Upper lobe of right lung (tissue), 1 donor: ENCODE data around the gene TRMU. TPM values are rescaled to one million over a fixed set of nuclear protein-coding genes. Genes with fewer than 3 reads are reported as not detected.
"Not testable (repeated sequence)": the region's sequence is repeated elsewhere in the genome, so short reads cannot be mapped to it uniquely, and the experiment has no call there.

Experiments used
- ATAC-seq: fragments of 200-7000 bp; cut with Tn5 transposase; one replicate; pipeline ENCODE4 v1.9.1; 2020; ENCODE audit warnings: mild to moderate bottlenecking, moderate library complexity
- DNase-seq: peaks from one replicate; pipeline ENCODE4 v3.0.0-alpha.2; 2020
- H3K27ac ChIP-seq: fragments of 200-600 bp; one replicate; pipeline ENCODE4 v1.8.0; 2022
- H3K27me3 ChIP-seq: fragments of 200-600 bp; one replicate; pipeline ENCODE4 v1.8.0; 2022; ENCODE audit warnings: mild to moderate bottlenecking
- H3K36me3 ChIP-seq: fragments of 200-600 bp; one replicate; pipeline ENCODE4 v1.8.0; 2022
- H3K4me1 ChIP-seq: fragments of 200-600 bp; one replicate; pipeline ENCODE4 v1.8.0; 2022
- H3K4me3 ChIP-seq: fragments of 200-600 bp; one replicate; pipeline ENCODE4 v1.8.0; 2022; ENCODE audit warnings: mild to moderate bottlenecking
- H3K9me3 ChIP-seq: fragments of 200-600 bp; one replicate; pipeline ENCODE4 v1.8.0; 2022
- intact Hi-C: fragments of 100-400 bp; cut with DNase I; formaldehyde crosslinking; loops from one replicate; pipeline ENCODE4 v1.11.0; 2022
- total RNA-seq: library from RNA; stranded (reverse); fragmentation: NEBNext Ultra II Directional; extraction: Animal tissue kit (Norgen Biotek cat#: 25700); gene quantifications from one replicate; pipeline ENCODE4 v1.2.1, GENCODE V29; 2021
- TF ChIP-seq, protein P1 (sequence below): fragments of 200-600 bp; IDR thresholded peaks from one replicate; pipeline ENCODE4 v1.8.0; 2022; ENCODE audit warnings: antibody characterized with exemption
- donor health status: DM: no; HTN: yes; CAD: no; lungs with severe emphysema.

TRMU gene
- total RNA-seq, 1 donor from 2014 or later: 34.9 TPM

DNA sequence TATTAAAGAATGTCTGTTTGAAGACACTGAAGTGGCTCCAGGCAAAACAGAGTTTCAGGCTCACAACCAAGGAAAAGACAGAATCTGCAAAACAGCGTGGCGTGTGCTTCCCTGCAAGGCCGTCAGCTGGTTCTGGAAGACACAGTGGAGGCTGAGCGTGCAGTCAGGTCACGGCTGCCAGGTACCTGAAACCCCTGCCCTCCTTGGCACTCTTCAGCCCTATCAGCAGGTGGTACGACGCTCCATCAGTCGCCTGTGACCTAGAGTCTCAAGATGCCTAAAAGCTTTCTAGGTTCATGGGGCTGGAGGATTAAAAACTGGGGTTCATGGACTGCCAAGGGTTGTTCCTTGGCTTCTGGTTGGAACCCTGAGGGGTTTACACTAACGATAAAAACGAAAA lies 65.9 kb downstream of the TRMU start:
- H3K9me3 ChIP-seq: no peaks in the 10 kb centered on the region
- TF ChIP-seq, protein P1, sequence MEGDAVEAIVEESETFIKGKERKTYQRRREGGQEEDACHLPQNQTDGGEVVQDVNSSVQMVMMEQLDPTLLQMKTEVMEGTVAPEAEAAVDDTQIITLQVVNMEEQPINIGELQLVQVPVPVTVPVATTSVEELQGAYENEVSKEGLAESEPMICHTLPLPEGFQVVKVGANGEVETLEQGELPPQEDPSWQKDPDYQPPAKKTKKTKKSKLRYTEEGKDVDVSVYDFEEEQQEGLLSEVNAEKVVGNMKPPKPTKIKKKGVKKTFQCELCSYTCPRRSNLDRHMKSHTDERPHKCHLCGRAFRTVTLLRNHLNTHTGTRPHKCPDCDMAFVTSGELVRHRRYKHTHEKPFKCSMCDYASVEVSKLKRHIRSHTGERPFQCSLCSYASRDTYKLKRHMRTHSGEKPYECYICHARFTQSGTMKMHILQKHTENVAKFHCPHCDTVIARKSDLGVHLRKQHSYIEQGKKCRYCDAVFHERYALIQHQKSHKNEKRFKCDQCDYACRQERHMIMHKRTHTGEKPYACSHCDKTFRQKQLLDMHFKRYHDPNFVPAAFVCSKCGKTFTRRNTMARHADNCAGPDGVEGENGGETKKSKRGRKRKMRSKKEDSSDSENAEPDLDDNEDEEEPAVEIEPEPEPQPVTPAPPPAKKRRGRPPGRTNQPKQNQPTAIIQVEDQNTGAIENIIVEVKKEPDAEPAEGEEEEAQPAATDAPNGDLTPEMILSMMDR: no peak
- no peak overlapping the region for H3K4me3 ChIP-seq
- ATAC-seq (no peak), DNase-seq (no peak)
- no peaks in the 10 kb centered on the region for H3K4me1 ChIP-seq
- H3K36me3 ChIP-seq: peaks cover 6% of the 10 kb centered on the region
- H3K27ac ChIP-seq: no peak overlapping the region
- H3K27me3 ChIP-seq: no peaks in the 10 kb centered on the region
- intact Hi-C loops: no loop called here

DNA sequence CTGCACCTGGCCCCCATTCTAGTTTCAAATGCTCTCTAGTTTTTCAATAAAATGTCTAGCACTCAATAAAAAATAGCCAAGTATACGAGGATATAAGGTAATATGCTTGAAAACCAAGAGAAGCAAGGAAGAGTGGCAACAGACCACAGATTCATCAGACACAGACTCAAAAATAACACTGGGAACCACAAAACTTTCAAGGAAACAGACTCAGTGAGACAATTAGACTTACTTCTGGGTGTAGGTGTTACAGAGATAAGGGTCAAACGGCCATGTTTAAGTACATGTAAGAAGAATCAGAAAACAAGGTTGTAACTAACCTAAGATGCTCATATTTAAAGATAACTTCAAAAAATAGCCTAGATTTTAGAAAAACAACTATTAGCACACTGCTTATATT lies 67.0 kb downstream of the TRMU start:
- ATAC-seq (no peak), DNase-seq (no peak)
- H3K27ac ChIP-seq: no peak overlapping the region
- H3K9me3 ChIP-seq: no peaks in the 10 kb centered on the region
- intact Hi-C loops: no loop called here
- TF ChIP-seq, protein P1: no peak
- H3K4me1 ChIP-seq: no peaks in the 10 kb centered on the region
- no peaks in the 10 kb centered on the region for H3K27me3 ChIP-seq
- no peak overlapping the region for H3K4me3 ChIP-seq
- peaks cover 6% of the 10 kb centered on the region for H3K36me3 ChIP-seq

DNA sequence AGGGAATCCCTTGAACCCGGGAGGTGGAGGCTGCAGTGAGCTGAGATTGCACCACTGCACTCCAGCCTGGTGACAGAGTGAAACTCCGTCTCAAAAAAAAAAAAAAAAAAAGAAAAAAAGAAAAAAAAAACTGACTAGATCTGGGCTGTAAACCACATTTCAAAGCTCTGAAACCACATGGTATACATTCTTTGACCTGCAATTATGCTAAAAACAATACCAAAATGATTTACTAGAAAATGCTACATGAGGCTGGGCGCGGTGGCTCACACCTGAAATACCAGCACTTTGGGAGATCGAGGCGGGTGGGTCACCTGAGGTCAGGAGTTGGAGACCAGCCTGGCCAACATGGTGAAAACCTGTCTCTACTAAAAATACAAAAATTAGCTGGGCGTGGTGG lies 68.4 kb downstream of the TRMU start:
- H3K36me3 ChIP-seq, DNase-seq, intact Hi-C loops, H3K27ac ChIP-seq, H3K4me3 ChIP-seq, ATAC-seq, H3K4me1 ChIP-seq, H3K27me3 ChIP-seq, H3K9me3 ChIP-seq: not testable (repeated sequence)

DNA sequence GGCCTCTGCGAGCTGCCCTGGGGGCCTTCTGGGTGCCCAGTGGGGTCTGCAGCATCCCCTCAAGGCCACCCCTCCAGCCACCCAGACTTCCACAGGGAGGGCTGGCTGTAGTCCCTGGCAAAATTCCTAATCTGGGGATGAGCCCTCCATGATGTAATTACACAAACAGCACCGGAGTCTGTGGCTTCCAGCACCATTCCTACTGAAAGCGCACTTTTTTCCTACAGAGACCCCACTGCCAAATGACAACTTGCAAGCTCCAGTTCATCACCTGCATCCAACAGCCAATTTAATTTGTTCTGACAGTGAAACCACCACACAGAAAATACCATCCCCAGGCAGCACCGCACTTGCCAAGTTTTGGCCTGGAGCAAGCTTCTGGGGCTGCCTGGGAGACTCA lies 70.4 kb downstream of the TRMU start:
- Histone ChIP-seq H3K27ac (no peak overlapping the region), H3K9me3 (no peaks in the 10 kb centered on the region), H3K4me3 (no peak overlapping the region), H3K36me3 (no peaks in the 10 kb centered on the region), H3K4me1 (no peaks in the 10 kb centered on the region), H3K27me3 (no peaks in the 10 kb centered on the region)
- intact Hi-C loops: no loop called here
- ATAC-seq: no peak
- TF ChIP-seq, protein P1: no peak
- DNase-seq: no peak

DNA sequence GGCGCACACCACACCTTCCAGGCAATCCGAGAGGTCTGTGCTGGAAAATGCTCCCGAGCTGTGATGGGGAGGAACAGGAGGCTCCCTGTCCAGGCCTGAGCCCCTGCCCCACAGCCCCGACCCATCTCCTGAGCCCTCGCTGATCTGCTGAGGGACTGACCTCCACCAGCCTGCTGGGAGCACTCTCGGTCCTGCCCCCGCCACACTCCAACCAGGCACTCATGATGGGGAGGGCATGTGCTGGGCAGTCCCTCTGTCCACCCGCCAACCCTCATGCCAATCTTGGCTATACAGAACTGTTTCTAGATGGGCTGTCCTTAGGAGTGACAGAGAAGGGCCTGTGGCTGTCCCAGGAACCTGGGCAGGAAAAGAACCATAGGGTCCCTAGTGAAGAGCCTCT lies 70.8 kb downstream of the TRMU start:
- no peak for ATAC-seq

DNA sequence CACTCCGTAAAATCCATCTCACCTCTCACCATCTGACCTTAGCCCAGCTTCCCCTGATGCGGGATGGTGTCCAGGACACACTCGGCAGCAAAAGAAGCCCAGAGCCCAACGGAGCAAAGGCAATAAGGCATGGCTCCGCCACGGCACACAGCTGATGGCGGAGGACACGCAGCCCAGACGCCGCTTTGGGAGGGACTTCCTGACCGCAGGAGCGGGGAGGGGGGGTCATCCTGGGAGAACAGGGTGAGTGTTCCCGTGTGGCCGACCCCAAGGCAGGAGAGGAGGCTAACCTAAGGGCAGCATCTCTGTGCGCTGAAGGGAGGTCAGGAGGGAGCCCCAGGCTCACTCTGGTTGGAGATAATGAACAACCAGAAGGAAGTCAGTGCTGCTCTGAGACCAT lies 71.3 kb downstream of the TRMU start:
- Histone ChIP-seq H3K27ac (no peak overlapping the region), H3K36me3 (no peaks in the 10 kb centered on the region), H3K27me3 (no peaks in the 10 kb centered on the region), H3K4me1 (no peaks in the 10 kb centered on the region), H3K4me3 (no peak overlapping the region), H3K9me3 (no peaks in the 10 kb centered on the region)
- TF ChIP-seq, protein P1: no peak
- intact Hi-C loops: no loop called here
- no peak for DNase-seq
- no peak for ATAC-seq

More for the DNA sequence above, 70.8 kb downstream of the TRMU start:
- H3K9me3 ChIP-seq: no peaks in the 10 kb centered on the region
- H3K36me3 ChIP-seq: no peaks in the 10 kb centered on the region
- no peak for DNase-seq
- intact Hi-C loops: no loop called here
- TF ChIP-seq, protein P1: no peak
- H3K27me3 ChIP-seq: no peaks in the 10 kb centered on the region
- H3K4me1 ChIP-seq: no peaks in the 10 kb centered on the region
- H3K27ac ChIP-seq: no peak overlapping the region
- no peak overlapping the region for H3K4me3 ChIP-seq

Other genes starting within 250 kb of the TRMU start
- 18.4 TPM for gene PPARA, start 185.2 kb upstream of the TRMU start, total RNA-seq
- gene CDPF1, start 85.4 kb upstream of the TRMU start, total RNA-seq: 9.0 TPM
- gene PKDREJ, start 72.4 kb upstream of the TRMU start, total RNA-seq: not detected
- gene TTC38, start 67.7 kb upstream of the TRMU start, total RNA-seq: 26.3 TPM
- 0.43 TPM for gene GTSE1, start 38.8 kb upstream of the TRMU start, total RNA-seq
- gene CELSR1, start 201.9 kb downstream of the TRMU start, total RNA-seq: 53.5 TPM